NK-92 (cell line): ENCODE measurements around the gene IFNGR1.

Source experiments
- DNase-seq: peaks from one replicate; lab custom pipeline; 2025; ENCODE audit not compliant: unreplicated experiment; lab: John Stamatoyannopoulos, UW

Gene IFNGR1

DNA sequence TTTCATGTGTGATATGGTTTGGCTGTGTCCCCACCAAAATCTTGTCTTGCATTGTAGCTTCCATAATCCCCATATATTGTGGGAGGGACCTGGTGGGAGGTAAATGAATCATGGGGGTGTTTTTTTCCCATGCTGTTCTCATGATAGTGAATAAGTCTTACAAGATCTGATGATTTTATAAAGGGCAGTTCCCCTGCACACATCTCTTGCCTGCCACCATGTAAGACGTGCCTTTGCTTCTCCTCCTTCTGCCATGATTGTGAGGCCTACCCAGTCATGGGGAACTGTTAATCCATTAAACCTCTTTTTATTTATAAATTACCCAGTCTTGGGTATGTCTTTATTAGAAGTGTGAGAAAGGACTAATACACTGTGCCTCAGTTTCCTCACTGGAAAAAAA lies 41.6 kb downstream of the IFNGR1 start:
- DNase-seq, result no peak

- no peak for DNase-seq
Observed at GRCh38 chr6:137176729-137177128, 42.5 kb downstream of the IFNGR1 start.

- no peak for DNase-seq
Observed at GRCh38 chr6:137175868-137176245, 43.3 kb downstream of the IFNGR1 start.

DNA sequence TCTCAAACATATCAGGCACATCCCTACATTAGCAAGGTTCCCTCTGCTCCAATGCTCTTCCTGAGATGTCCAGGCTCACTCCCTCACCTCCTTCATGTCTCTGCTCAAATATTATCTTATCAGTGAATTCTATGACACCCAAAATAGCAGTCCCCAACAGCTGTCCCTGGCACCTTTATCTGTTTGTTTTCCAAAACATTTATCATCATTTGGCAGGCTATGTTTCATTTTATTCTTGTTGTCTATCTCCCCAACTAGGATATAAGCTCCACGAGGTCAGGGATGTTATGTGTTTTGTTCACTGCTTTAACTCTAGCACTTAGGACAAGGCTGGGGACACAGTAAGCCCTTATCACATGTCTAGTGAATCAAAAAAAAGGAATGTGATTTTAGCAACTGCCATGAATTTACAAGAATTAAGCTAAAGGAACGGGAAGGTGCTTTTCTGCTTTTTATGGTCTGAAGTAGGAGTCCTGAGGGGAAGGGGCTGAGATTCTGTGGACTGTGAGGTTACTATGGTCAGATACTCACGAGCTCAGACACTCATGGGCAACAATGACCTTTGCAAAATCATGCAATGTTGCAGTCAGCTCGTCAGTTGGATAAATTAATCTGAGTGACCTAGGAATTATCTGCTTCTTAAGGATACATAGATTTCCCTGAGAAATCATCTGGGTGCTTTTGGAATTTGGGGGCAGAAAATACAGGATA lies 43.9 kb downstream of the IFNGR1 start:
- DNase-seq, result no peak

DNA sequence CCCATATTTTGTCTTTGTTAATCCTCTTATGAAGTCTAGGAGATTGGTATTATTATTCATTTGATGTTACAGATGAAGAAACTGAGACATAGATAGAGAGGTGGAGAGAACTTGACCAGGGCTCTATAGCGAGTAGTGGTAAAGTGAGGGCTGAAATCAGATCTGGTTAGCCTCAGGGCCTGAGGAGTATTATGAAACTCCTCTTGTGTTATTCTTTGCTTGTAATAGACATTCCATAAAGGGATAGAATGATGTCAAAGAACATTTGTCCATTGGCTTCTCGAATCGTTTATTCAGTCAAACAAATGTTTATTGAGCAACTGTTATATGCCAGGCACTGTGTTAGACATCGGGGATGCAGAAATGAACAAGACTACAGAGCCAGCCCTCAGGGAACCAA lies 45.7 kb downstream of the IFNGR1 start, which contains the start of gene IL22RA2:
Gene IL22RA2, minus strand, starts transcription at position 144 of the 400 bp plus-strand sequence. CDS start 11,895 bp downstream, outside the sequence.
- no peak for DNase-seq

DNA sequence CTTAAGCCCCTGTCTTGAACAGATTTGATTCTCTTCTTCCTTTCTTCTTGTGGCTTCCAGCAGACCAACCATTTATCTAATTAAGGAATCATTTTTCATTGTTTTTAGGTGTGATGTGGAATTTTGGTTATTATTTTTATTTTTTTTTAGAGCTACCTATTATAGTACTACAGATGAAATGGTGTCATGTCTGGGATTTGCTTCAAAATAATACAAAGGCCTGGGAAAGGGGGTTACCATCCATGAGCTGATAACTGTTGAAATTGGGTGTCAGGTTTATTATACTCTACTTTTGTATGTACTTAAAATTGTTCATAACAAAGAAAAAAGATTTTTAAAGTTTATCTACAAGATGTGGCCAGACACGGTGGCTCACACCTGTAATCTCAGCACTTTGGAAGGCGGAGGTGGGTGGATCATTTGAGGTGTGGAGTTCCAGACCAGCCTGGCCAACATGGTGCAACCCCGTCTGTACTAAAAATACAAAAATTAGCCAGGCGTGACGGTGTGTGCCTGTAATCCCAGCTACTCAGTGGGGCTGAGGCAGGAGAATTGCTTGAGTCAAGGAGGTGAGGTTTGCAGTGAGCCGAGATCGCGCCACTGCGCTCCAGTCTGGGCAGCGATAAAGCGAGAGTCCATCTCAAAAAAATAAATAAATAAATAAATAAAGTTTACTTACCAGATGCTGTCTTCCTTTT lies 46.3 kb downstream of the IFNGR1 start:
- no peak for DNase-seq

DNA sequence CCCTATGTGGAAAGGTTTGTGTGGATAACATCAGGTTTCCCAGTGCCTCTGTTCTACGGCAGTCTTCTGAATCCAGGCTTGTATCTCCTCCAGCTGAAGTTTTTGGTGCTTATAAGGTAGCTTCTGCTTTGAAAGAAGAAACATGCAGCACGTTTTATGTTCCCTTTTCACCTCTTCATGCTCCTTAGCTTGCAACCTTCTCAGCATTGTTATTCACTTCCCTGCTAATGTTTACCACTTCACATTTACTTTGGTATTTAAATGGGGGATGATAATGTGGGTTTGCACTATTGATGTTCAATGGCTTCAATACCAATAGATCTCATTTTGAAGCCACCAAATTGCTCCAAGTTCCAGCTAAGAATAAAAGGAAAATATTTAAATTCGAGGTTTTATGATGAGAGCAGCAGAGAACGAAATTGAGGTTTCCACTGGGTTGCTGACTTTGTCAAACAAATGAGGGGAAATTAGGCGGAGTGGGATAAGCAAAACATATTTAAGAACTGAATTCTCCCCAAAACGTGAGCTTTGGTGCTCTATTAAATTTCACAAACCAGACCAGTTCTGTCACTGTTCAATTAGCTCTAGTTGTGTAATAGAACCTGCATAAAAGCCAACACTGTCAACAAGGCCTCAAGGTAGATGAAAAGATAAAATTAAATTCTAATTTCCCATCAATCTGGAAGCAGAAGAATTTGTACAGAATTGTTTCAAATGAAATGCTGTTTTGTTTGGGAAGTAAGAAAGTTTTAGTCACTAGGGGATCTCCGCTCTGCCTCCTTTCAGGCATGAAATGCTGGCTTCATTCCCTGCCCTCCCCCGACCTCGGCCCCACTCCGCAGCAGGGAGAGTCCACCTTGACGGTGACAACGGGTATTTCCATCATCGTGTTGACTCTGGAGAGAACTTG lies 47.1 kb downstream of the IFNGR1 start:
- DNase-seq, result no peak

- no peak for DNase-seq
Observed at GRCh38 chr6:137171053-137171374, 48.2 kb downstream of the IFNGR1 start.

DNA sequence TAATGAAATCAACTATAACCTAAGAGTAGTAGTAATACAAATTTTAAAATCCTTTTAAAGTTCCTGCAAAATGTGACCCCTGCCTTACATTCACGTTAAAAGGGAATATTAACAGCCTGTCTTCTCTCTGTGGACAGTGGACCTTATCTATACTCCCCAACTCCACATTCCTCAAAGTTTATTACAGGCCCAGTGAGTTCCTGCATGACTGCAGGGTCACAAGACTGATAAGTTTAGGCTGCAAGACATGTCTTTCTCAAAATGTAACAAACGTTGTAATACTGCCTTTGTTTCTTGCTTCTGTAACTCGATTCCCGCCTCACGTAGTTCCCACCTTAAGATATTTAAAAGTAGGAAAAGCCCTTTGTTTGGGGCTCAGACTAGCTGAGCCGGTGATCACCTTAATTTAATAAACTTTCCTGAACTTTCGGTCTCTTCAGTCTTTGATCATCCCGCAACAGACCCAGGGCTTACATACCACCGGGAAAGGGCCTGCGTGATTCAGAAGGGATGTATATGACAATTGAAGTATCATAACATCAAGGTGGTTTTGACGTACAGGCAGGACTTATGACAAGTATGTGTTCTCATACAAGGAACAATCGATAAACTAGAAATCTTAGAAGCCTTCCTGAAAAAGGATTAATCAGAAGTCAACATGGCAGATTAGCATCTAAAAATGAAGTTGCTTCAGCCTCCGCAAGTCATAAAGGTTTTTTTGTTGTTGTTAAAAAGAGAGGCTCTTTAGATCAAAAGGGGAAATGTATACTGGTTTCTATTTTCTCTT lies 48.7 kb downstream of the IFNGR1 start:
- no peak for DNase-seq

DNA sequence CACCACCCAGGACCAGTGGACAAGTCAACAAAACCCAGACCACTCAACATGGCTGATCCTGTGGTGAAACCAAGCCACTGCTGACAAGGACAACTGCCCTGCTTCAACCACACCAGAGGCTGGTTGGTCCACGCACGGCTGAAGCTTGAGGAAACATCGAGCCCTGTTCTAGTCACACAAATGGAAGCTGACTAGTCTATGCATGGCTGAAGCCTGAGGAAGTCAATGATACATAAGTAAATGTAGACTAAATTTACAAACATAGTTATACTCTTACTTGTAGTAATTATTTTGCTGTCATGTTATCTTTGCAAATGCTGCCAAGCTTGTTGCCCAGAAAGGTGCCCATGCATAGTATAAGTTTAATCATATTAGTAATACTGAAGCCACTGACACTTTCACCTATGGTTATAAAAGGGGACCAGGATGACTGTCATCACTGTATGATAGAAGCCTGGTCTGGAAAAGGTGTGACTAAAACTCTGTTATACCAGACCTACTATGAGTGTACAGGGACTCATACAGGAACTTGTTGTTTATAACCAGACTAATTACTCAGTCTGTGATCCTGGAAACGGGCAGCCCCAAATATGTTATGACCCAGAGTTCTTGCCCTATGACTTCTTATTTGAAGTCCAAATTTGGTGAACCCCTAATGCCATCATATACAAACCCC lies 51.3 kb downstream of the IFNGR1 start:
- no peak for DNase-seq

DNA sequence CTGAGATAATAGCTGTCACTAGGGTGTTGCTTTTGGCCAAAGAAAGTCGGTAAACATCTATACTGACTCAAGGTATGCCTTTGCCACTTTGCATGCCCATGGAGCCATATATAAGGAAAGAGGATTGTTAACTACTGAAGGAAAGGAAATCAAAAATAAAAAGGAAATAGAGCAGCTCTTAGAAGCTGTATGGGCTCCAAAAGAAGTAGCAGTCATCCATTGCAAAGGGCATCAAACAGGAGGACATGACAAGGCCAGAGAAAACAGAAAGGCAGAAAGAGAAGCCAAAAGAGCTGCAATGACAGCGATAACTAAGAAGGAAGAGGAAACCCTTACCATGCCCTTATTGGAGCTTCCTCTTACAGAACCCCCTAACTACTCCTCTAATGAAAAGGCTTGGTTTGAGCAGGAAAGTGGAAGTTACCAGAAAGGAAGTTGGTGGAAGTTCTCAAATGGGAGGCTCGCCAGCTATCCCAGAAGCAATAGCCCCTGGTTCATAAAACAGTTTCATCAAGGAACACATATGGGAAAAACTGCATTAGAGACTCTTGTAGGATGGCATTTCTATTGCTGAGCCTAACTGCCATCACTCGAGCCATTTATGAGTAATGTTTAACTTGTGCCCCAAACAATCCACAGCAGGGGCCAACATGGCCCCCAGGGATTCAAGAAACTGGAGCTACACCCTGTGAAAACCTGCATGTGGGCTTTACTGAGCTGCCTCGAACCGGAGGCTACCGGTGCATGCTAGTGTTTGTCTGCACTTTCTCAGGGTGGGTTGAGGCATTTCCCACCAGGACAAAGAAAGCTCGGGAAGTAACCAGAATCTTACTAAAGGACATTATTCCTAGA lies 52.7 kb downstream of the IFNGR1 start:
- DNase-seq, result no peak

DNA sequence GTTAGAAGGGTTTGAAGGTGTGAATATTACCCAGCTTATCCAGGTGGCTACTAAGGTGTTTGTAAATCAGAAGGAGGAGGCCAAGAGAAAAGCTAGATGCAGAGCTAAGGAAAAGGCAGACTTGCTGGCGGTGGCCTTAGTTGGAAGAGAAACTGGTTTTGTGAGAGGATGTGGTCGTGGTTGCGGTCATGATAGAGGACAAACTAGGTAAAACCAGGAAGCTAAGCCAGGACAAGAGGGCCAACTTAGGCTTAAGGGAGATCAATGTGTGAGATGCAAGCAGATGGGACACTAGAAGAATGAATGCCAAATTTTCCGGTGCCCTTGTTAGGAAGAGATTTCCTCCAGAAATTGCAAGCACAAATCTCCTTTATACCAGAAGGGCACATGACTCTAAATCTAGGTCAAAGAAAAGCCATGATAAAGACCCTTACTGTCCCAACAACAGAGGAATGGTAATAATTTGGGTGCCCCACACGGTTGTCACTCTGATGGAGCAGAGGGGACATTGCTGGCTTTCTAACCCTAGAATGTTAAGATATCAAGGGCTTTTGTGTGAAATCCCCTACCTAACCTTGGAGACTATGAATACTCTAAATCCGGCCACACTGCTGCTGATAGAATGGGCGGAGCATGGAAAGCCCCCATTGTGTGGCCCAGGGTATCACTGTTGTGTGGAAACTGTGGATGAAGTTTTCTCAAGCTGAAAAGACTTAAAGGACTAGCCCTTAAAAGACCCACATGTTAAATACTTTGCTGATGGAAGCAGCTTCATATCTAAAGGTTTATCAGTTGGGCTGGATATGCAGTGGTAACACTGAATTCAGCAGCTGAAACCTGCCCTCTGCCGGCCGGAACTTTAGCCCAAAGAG lies 53.6 kb downstream of the IFNGR1 start:
- no peak for DNase-seq

DNA sequence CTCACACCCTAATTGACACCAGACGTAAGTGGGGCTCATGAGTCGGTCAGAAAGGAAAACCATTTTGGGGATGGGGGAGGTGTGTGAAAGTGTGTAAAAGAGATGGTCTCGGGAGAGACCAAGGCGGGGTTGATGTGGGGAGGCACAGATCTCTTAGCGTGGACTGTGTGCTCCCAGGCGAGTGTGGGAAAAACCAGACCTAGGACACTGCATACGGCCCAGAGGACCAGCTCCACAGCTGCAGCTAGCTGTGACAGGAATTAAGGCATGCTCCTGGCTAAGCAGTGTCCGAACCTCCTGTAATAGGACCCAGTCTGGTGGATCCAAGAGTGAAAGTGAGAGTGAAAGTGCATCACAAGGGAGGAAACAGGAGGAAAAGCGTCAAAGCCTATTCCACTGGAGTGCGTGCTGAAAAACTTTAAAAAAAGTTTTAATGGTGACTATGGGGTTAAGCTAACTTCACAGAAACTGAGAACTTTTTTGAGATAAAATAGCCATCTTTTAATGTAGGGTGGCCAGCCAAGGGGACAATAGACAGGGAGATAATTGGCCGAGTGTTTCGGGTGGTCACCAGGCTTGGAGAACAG lies 55.4 kb downstream of the IFNGR1 start:
- DNase-seq, result no peak

DNA sequence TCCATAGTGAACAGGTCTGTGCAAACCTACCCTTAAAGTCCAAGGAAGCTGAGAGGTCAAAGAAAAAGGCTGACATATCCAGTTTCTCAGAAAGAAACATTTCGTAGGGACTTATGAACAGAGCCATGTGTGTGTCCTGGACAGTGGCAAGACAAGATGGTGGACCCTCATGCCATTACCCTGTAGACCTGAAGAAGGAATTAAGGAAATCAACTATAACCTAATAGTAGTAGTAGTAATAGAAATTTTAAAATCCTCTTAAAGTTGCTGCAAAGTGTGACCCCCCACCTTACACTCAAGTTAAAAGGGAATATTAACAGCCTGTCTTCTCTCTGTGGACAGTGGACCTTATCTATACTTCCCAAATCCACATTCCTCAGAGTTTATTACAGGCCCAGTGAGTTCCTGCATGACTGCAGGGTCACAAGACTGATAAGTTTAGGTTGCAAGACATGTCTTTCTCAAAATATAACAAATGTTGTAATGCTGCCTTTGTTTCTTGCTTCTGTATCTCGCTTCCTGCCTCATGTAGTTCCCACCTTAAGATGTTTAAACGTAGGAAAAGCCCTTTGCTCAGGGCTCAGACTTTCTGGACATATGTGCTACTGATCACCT lies 56.4 kb downstream of the IFNGR1 start:
- no peak for DNase-seq

DNA sequence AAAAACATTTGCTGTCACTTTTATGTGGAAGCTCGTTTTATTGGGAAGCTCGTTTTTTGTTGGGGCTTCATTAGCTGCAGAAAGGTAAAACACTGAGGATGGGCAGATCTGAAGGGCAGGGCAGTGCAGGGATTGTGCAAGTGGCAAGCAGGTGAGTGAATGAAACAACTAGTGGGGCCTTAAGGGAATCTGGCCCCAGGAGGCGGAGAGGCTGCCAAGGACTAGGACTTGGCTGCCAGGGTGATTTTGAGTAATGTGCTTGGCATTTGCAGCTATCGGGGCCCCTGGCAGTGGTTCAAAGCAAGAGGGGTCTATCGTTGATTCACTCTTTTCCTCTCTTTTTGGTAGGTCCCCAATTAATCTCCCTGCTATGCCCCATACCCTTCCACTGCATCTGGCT lies 57.2 kb downstream of the IFNGR1 start:
- no peak for DNase-seq

- DNase-seq, result no peak
Observed at GRCh38 chr6:137160763-137161162, 58.4 kb downstream of the IFNGR1 start.

DNA sequence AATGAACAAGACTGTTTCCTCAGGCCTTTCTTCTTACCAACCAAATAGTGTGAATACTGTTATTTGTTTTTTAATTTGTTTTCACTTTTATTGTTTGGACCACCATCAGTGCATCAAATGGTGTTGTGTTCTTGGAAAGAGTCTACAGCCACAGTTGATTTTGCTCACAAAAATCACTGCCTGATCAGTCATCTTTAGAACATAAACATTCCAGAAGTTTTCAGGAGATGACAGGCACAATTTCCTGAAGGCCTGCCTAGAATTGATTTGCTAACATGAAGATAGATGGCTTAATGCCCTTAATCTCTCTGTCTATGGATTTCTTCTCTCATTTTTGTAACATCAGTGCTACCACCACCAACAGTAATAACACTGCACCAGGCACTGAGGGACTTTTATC lies 59.3 kb downstream of the IFNGR1 start:
- no peak for DNase-seq

DNA sequence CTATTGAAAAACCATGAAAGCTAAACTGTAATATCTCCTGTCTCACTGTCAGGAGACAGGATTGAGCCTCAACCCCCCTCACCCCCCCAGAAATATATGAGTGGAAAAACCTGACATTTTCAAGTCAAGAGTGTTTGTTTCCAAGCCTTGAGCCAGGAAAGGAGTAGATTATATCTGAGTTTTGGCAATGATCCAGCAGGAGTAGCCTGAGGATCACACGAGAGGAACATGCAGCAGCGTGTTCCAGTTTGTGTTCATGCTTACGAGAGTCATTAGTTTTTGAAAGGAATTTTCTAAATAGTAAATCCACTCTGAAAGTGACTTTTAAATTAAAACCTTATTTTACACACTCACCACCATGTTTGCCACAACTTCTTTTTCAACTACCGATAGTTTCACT lies 61.6 kb downstream of the IFNGR1 start:
- DNase-seq, result no peak
